Upper lobe of left lung (tissue), 6 donors: ENCODE data around the gene TMEM178A. TPM values are rescaled to one million over a fixed set of nuclear protein-coding genes. Genes with fewer than 3 reads are reported as not detected.

Source experiments
- ATAC-seq, 2 donors: fragments of 200-7000 bp; cut with Tn5 transposase; one replicate each; pipeline ENCODE4 v1.9.1; 2022; ENCODE audit warnings: mild to moderate bottlenecking in 2 of 2, moderate library complexity in 2 of 2; ENCODE audit not compliant: low FRiP score in 2 of 2
- DNase-seq, 2 donors: peaks; one replicate each; pipeline ENCODE4 v3.0.0-alpha.2; 2019 to 2020
- H3K27ac ChIP-seq, 4 donors: fragments of 200-600 bp; sonication (generic); one replicate each; pipeline ENCODE4 v1.5.1; 2016 to 2019
- H3K27me3 ChIP-seq, 4 donors: fragments of 200-600 bp; sonication (generic); one replicate each; pipeline ENCODE4 v1.5.1; 2017 to 2019
- H3K36me3 ChIP-seq, 4 donors: fragments of 200-600 bp; sonication (generic); one replicate each; pipeline ENCODE4 v1.5.1; 2016 to 2019
- H3K4me1 ChIP-seq, 4 donors: fragments of 200-600 bp; sonication (generic); one replicate each; pipeline ENCODE4 v1.5.1; 2018 to 2019
- H3K4me3 ChIP-seq, 4 donors: fragments of 200-600 bp; sonication (generic); one replicate each; pipeline ENCODE4 v1.5.1; 2017 to 2019; ENCODE audit warnings: mild to moderate bottlenecking in 2 of 4, moderate library complexity in 1 of 4
- H3K9me3 ChIP-seq, 4 donors: fragments of 200-600 bp; sonication (generic); one replicate each; pipeline ENCODE4 v1.5.1; 2018 to 2019
- EP300 ChIP-seq, 4 donors: sonication (generic); formaldehyde crosslinking; IDR thresholded peaks; one replicate each; pipeline ENCODE4 v1.5.1; 2017; ENCODE audit warnings: antibody characterized with exemption in 4 of 4, control low read depth in 2 of 4
- POLR2A ChIP-seq, 4 donors: fragments of 450-650 bp; IDR thresholded peaks; one replicate each; pipeline ENCODE4 v1.5.1; 2016 to 2017; ENCODE audit warnings: antibody characterized with exemption in 4 of 4, mild to moderate bottlenecking in 2 of 4
- POLR2AphosphoS5 ChIP-seq, 2 donors: sonication (generic); formaldehyde crosslinking; IDR thresholded peaks; one replicate each; pipeline ENCODE4 v1.5.1; 2017; ENCODE audit warnings: antibody characterized with exemption in 2 of 2
- WGBS, 2 donors: methylation state at CpG; one replicate each; pipeline ENCODE4 v1.1.5; 2017 to 2018; 5-methylcytosine and 5-hydroxymethylcytosine counted together
- total RNA-seq, 6 donors: library from RNA; depleted of rRNA in 4 of 6; stranded (reverse); fragments of >200 nt in 4 of 6; gene quantifications; one replicate each; pipeline versions ENCODE4 v1.1.0 to v1.2.1, GENCODE V29; 2016 to 2021
- TF ChIP-seq, protein P1 (sequence below), 6 experiments: fragments of 450-650 bp in 4 of 6; fragments of 200-600 bp in 2 of 6; sonication (generic) in 2 of 6; IDR thresholded peaks; one replicate each; pipeline ENCODE4 v1.5.1; 2016 to 2019; ENCODE audit warnings: antibody characterized with exemption in 6 of 6
- donor health status: DM: no; HTN: no; CAD: no; lungs with moderate emphysema.
- donor health status: DM: no; HTN: yes; CAD: no; lungs with severe emphysema.

TMEM178A gene
- total RNA-seq, 6 donors from 2014 or later = 1.7 to 10.5 (median 4.7) TPM

GRCh38 chr2:39738936-39739335 is 73.2 kb downstream of the TMEM178A start:
- no peak for DNase-seq
- Histone ChIP-seq H3K9me3 (no peaks in the 10 kb centered on the region), H3K36me3 (peaks cover 4 to 40% (median 16%) of the 10 kb centered on the region in 4 donors)

DNA sequence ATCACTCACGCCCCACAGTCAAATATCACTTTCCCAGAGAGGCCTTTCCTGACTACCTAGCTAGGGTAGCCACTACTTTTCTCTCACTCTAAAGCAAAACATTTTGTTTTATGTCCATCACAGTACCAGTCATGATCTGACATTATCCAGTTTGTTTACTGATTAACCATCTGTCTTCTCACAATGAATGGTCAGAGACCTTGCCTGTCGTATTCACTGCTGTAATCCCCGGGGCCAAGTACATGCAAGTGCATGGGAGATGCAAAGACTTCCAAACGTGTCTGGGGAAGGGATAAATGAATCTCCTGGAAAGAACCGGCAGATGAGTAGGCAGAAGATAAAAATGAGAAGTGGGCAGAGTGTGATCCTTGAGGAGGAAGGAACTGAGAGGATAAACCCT is 73.7 kb downstream of the TMEM178A start:
- Histone ChIP-seq H3K4me3 (no peak overlapping the region), H3K36me3 (peaks cover 4 to 40% (median 16%) of the 10 kb centered on the region in 4 donors), H3K27me3 (no peaks in the 10 kb centered on the region), H3K9me3 (no peaks in the 10 kb centered on the region), H3K4me1 (no peaks in the 10 kb centered on the region), H3K27ac (no peak overlapping the region)
- no peak for DNase-seq
- TF ChIP-seq EP300 (IDR thresholded peaks at IDR 0.05) (no peak), POLR2AphosphoS5 (IDR thresholded peaks at IDR 0.05) (no peak), POLR2A (IDR thresholded peaks at IDR 0.05) (no peak)
- TF ChIP-seq, protein P1, sequence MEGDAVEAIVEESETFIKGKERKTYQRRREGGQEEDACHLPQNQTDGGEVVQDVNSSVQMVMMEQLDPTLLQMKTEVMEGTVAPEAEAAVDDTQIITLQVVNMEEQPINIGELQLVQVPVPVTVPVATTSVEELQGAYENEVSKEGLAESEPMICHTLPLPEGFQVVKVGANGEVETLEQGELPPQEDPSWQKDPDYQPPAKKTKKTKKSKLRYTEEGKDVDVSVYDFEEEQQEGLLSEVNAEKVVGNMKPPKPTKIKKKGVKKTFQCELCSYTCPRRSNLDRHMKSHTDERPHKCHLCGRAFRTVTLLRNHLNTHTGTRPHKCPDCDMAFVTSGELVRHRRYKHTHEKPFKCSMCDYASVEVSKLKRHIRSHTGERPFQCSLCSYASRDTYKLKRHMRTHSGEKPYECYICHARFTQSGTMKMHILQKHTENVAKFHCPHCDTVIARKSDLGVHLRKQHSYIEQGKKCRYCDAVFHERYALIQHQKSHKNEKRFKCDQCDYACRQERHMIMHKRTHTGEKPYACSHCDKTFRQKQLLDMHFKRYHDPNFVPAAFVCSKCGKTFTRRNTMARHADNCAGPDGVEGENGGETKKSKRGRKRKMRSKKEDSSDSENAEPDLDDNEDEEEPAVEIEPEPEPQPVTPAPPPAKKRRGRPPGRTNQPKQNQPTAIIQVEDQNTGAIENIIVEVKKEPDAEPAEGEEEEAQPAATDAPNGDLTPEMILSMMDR (IDR thresholded peaks at IDR 0.05) = no peak
- WGBS, 2 donors = 67 to 68% methylated on average over 5 of the region's 5 CpGs
- ATAC-seq = no peak

More at GRCh38 chr2:39738936-39739335, 73.2 kb downstream of the TMEM178A start:
- no peak for ATAC-seq
- H3K4me1 ChIP-seq = no peaks in the 10 kb centered on the region
- H3K27me3 ChIP-seq = no peaks in the 10 kb centered on the region
- TF ChIP-seq POLR2A (IDR thresholded peaks at IDR 0.05) (no peak), EP300 (IDR thresholded peaks at IDR 0.05) (no peak), POLR2AphosphoS5 (IDR thresholded peaks at IDR 0.05) (no peak)
- TF ChIP-seq, protein P1 (IDR thresholded peaks at IDR 0.05) = no peak
- H3K27ac ChIP-seq = no peak overlapping the region
- H3K4me3 ChIP-seq = no peak overlapping the region
- 64 to 78% methylated on average over 2 of the region's 2 CpGs for WGBS, 2 donors

- H3K4me3 ChIP-seq = no peak overlapping the region
- H3K27me3 ChIP-seq = no peaks in the 10 kb centered on the region
- TF ChIP-seq POLR2AphosphoS5 (IDR thresholded peaks at IDR 0.05) = no peak
- TF ChIP-seq EP300 (IDR thresholded peaks at IDR 0.05) = no peak
- no peak for TF ChIP-seq POLR2A (IDR thresholded peaks at IDR 0.05)
- TF ChIP-seq, protein P1 (IDR thresholded peaks at IDR 0.05) = no peak
- no peaks in the 10 kb centered on the region for H3K4me1 ChIP-seq
- no peak for ATAC-seq
- peaks cover 4 to 32% (median 7%) of the 10 kb centered on the region in 4 donors for H3K36me3 ChIP-seq
- 91 to 97% methylated on average over 1 of the region's 1 CpG for WGBS, 2 donors
- H3K9me3 ChIP-seq = no peaks in the 10 kb centered on the region
- no peak overlapping the region for H3K27ac ChIP-seq
- no peak for DNase-seq
These were observed 76.2 kb downstream of the TMEM178A start for GRCh38 chr2:39741871-39742270.

DNA sequence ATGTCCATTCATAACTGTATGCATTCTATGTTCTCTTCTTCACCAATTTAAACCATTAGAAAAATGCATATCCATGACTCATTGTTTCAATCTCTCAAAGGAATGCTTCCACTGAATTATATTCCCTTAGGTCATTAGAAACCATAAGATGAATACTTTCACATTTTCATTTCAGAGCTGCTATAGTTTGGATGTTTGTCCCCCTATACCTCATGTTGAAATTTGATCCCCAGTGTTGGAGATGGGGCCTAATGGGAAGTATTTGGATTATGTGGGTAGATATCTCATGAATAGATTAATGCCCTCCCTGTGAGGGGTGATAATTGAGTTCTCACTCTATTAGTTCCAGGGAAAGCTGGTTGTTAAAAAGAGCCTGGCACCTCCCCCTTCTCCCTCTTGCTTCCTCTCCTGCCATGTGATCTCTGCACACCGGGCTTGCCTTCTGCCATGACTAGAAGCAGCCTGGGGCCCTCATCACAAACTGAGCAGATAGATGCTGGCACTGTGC is 77.6 kb downstream of the TMEM178A start:
- no peaks in the 10 kb centered on the region for H3K9me3 ChIP-seq
- WGBS, 2 donors = 42 to 67% methylated on average over 1 of the region's 1 CpG
- TF ChIP-seq, protein P1 (IDR thresholded peaks at IDR 0.05) = no peak
- no peaks in the 10 kb centered on the region for H3K27me3 ChIP-seq
- H3K36me3 ChIP-seq = peaks cover 0 to 35% (median 4%) of the 10 kb centered on the region in 4 donors
- H3K27ac ChIP-seq = no peak overlapping the region
- no peak overlapping the region for H3K4me3 ChIP-seq
- ATAC-seq (no peak), DNase-seq (no peak)
- no peaks in the 10 kb centered on the region for H3K4me1 ChIP-seq

GRCh38 chr2:39755466-39755865 is 89.7 kb downstream of the TMEM178A start:
- no peak for ATAC-seq
- DNase-seq = no peak
- Histone ChIP-seq H3K9me3 (no peaks in the 10 kb centered on the region), H3K27ac (no peak overlapping the region), H3K27me3 (no peaks in the 10 kb centered on the region), H3K36me3 (peaks cover 17 to 93% (median 35%) of the 10 kb centered on the region in 4 donors), H3K4me1 (no peaks in the 10 kb centered on the region), H3K4me3 (no peak overlapping the region)
- WGBS, 2 donors = 93% methylated on average over 1 of the region's 1 CpG
- TF ChIP-seq, protein P1 (IDR thresholded peaks at IDR 0.05) = no peak
- no peak for TF ChIP-seq POLR2A (IDR thresholded peaks at IDR 0.05)
- TF ChIP-seq POLR2AphosphoS5 (IDR thresholded peaks at IDR 0.05) = no peak
- TF ChIP-seq EP300 (IDR thresholded peaks at IDR 0.05) = no peak
